SK-N-SH (cell line): ENCODE measurements around the gene TMEM116. TPM values are rescaled to one million over a fixed set of nuclear protein-coding genes. Genes with fewer than 3 reads are reported as not detected.

Experiments
- CTCF ChIA-PET: fragments of 300-600, 350-600 bp; formaldehyde crosslinking; extraction: SDS; loops from one replicate; lab custom pipeline; 2021; lab: Yijun Ruan, JAX
- POLR2A ChIA-PET: fragments of 350-600 bp; sonication (Branson Sonifier 250); formaldehyde crosslinking; extraction: SDS; loops from one replicate; lab custom pipeline; 2020; ENCODE audit warnings: antibody characterized with exemption, inconsistent platforms; lab: Yijun Ruan, JAX
- DNase-seq: peaks from one replicate; pipeline ENCODE4 v3.0.0; 2012
- H2AFZ ChIP-seq: fragments of 200-600 bp; sonication (generic); 2 replicates; pipeline ENCODE4 v1.8.1; 2016; ENCODE audit warnings: antibody characterized with exemption, mild to moderate bottlenecking, low read depth
- H3F3A ChIP-seq: fragments of 200-600 bp; sonication (generic); replicated peaks from 2 replicates; pipeline ENCODE3; 2016; ENCODE audit warnings: antibody characterized with exemption, mild to moderate bottlenecking; ENCODE audit not compliant: insufficient read depth
- H3K27ac ChIP-seq, 2 experiments: fragments of 200-500 bp in 1 of 2; fragments of 200-600 bp in 1 of 2; sonication (Bioruptor generic) in 1 of 2; sonication (generic), shearing (Covaris generic) in 1 of 2; 2 replicates each; pipeline versions ENCODE4 v1.5.1 to v1.6.1; 2014 to 2016; ENCODE audit warnings: low read depth in 2 of 2, inconsistent platforms in 1 of 2, low read length in 1 of 2, mild to moderate bottlenecking in 1 of 2, mixed read lengths in 1 of 2
- H3K27me3 ChIP-seq: fragments of 200-600 bp; sonication (generic), shearing (Covaris generic); 2 replicates; pipeline ENCODE4 v1.6.1; 2016; ENCODE audit warnings: mixed run types; ENCODE audit not compliant: insufficient read depth
- H3K36me3 ChIP-seq, 2 experiments: fragments of 200-500 bp in 1 of 2; fragments of 200-600 bp in 1 of 2; sonication (Bioruptor generic) in 1 of 2; sonication (generic) in 1 of 2; replicated peaks in 1 of 2; 2 replicates each; pipeline versions ENCODE3 to v1.5.1; 2014 to 2016; ENCODE audit warnings: low read length in 1 of 2, mild to moderate bottlenecking in 1 of 2; ENCODE audit not compliant: insufficient read depth in 2 of 2, control insufficient read depth in 1 of 2
- H3K4me1 ChIP-seq, 2 experiments: fragments of 200-500 bp in 1 of 2; fragments of 200-600 bp in 1 of 2; sonication (Bioruptor generic) in 1 of 2; sonication (generic), shearing (Covaris generic) in 1 of 2; 2 replicates each; pipeline versions ENCODE4 v1.5.1 to v1.6.1; 2014 to 2016; ENCODE audit warnings: low read depth in 1 of 2, low read length in 1 of 2, mixed run types in 1 of 2; ENCODE audit not compliant: insufficient read depth in 2 of 2, control insufficient read depth in 1 of 2
- H3K4me2 ChIP-seq: fragments of 200-600 bp; sonication (generic), shearing (Covaris generic); 2 replicates; pipeline ENCODE4 v1.6.1; 2017; ENCODE audit warnings: mixed run types
- H3K4me3 ChIP-seq, 2 experiments: fragments of 200-500 bp in 1 of 2; fragments of 200-600 bp in 1 of 2; sonication (Bioruptor generic) in 1 of 2; sonication (generic), shearing (Covaris generic) in 1 of 2; 2 replicates each; pipeline versions ENCODE4 v1.5.1 to v1.8.1; 2014 to 2016; ENCODE audit warnings: low read depth in 2 of 2, inconsistent platforms in 1 of 2, low read length in 1 of 2, mild to moderate bottlenecking in 1 of 2, mixed read lengths in 1 of 2, moderate library complexity in 1 of 2
- H3K79me2 ChIP-seq: fragments of 200-600 bp; sonication (generic); 2 replicates; pipeline ENCODE4 v1.8.1; 2017; ENCODE audit warnings: mild to moderate bottlenecking; ENCODE audit not compliant: insufficient read depth
- H3K9ac ChIP-seq: fragments of 200-600 bp; sonication (generic); 2 replicates; pipeline ENCODE4 v1.6.1; 2017; ENCODE audit warnings: mixed run types
- H3K9me2 ChIP-seq: fragments of 200-600 bp; sonication (generic); 2 replicates; pipeline ENCODE4 v1.6.1; 2017; ENCODE audit warnings: mixed run types
- H3K9me3 ChIP-seq: fragments of 200-600 bp; sonication (generic); 2 replicates; pipeline ENCODE4 v1.6.1; 2017; ENCODE audit warnings: mixed run types, mild to moderate bottlenecking, moderate library complexity
- H4K20me1 ChIP-seq: fragments of 200-600 bp; sonication (generic); 2 replicates; pipeline ENCODE4 v1.6.1; 2017; ENCODE audit warnings: mild to moderate bottlenecking, mixed run types; ENCODE audit not compliant: insufficient read depth
- EP300 ChIP-seq, 2 experiments: IDR thresholded peaks; 2 replicates each; pipeline versions ENCODE4 v1.4.0 to v1.6.1; 2012; ENCODE audit warnings: borderline replicate concordance in 1 of 2, low read depth in 1 of 2, low read length in 1 of 2
- FOXJ3 ChIP-seq: sonication (generic); formaldehyde crosslinking; IDR thresholded peaks from 2 replicates; pipeline ENCODE4 v1.5.1; 2020; ENCODE audit warnings: mild to moderate bottlenecking, missing genetic modification reagents
- FOXM1 ChIP-seq: IDR thresholded peaks from 2 replicates; pipeline ENCODE4 v1.4.0; 2012; ENCODE audit warnings: low read depth, mild to moderate bottlenecking
- GABPA ChIP-seq: IDR thresholded peaks from 2 replicates; pipeline ENCODE4 v1.4.0; 2012; ENCODE audit warnings: low read depth, mild to moderate bottlenecking
- JUND ChIP-seq: IDR thresholded peaks from 2 replicates; pipeline ENCODE4 v1.4.0; 2012
- MXI1 ChIP-seq: IDR thresholded peaks from 2 replicates; pipeline ENCODE4 v1.6.1; 2012; ENCODE audit warnings: mild to moderate bottlenecking, low read depth, low read length, improper control_type of control experiment
- POLR2AphosphoS5 ChIP-seq: IDR thresholded peaks from 2 replicates; pipeline ENCODE4 v1.6.1; 2012; ENCODE audit warnings: low read depth, low read length
- RAD21 ChIP-seq: IDR thresholded peaks from 2 replicates; pipeline ENCODE4 v1.6.1; 2012; ENCODE audit warnings: mild to moderate bottlenecking, low read length
- TAF1 ChIP-seq: IDR thresholded peaks from 2 replicates; pipeline ENCODE4 v1.6.1; 2012; ENCODE audit warnings: low read depth, mild to moderate bottlenecking, low read length, moderate library complexity, borderline replicate concordance
- YY1 ChIP-seq: IDR thresholded peaks from 2 replicates; pipeline ENCODE4 v1.4.0; 2012; ENCODE audit warnings: low read depth, mild to moderate bottlenecking
- WGBS: methylation state at CpG from one replicate; pipeline ENCODE4 v1.1.6; 2017; ENCODE audit warnings: low lambda C conversion rate; 5-methylcytosine and 5-hydroxymethylcytosine counted together
- polyA plus RNA-seq, 3 experiments: library from polyadenylated mRNA; depleted of rRNA; stranded (reverse); fragments of >200 nt; gene quantifications; 2 replicates each; pipeline ENCODE4 v1.2.3, GENCODE V29; 2012
- TF ChIP-seq, protein P1 (sequence below): fragments of 200-600 bp; sonication (generic); IDR thresholded peaks from 2 replicates; pipeline ENCODE4 v1.6.1; 2017; ENCODE audit warnings: antibody characterized with exemption, mild to moderate bottlenecking, moderate library complexity
- TF ChIP-seq, protein P2 (sequence below): IDR thresholded peaks from 2 replicates; pipeline ENCODE4 v1.4.0; 2012; ENCODE audit warnings: low read depth, borderline replicate concordance

TMEM116 gene
- polyA plus RNA-seq, 1 of the 3 experiments (the other 2 are of a cell fraction), result 7.9 TPM

DNA sequence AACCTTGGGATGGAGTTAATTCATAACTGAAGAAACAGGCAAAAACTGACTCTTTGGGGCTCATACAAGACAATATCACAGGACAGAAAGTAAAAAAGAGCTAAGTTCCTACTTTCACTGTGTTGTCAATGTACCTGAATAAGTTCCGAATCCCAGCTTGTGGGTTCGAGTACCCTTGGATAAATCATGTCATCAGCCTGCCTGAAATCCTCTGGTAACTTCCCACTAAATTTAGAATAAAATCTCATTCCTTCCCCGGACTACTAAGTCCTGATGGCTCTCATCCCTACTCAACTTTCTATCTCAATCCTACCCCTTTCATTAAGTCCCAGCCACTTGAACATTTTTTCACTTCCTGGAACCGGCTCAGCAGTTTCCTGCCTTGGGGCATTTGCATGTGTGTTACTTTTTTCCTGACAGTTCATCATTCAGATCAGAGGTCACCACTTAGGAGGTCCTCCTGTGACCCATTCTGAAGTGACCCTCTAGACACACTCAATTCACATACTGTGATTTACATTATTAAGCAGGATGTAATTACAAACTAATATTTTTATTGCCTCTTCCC lies 12.9 kb upstream of the TMEM116 start:
- peaks cover 0 to 3% of the 10 kb centered on the region in 2 experiments; a peak in 2 of 4 replicates for H3K4me1 ChIP-seq
- peaks cover 59 to 62% of the 10 kb centered on the region in 2 experiments for H3K36me3 ChIP-seq
- H3K9me2 ChIP-seq, result no peaks in the 10 kb centered on the region
- no peak overlapping the region for H3K4me2 ChIP-seq
- no peak overlapping the region; a peak in 1 of 4 replicates for H3K27ac ChIP-seq
- no peak overlapping the region for H3K9ac ChIP-seq
- H4K20me1 ChIP-seq, result peaks cover 3% of the 10 kb centered on the region; the same call in 1 of the 2 replicates
- TF ChIP-seq FOXM1 (no peak), POLR2AphosphoS5 (0 out of 2 replicates have a peak, but pooled peaks have one; percentile 23)
- peaks cover 17% of the 10 kb centered on the region for H3K79me2 ChIP-seq
- no peaks in the 10 kb centered on the region for H3K9me3 ChIP-seq
- H3K4me3 ChIP-seq, result no peak overlapping the region
- CTCF ChIA-PET, result interaction anchor here (1.1 kb wide), 1 partner anchor 10 kb away, joined by 3 read pairs; no protein-coding TSS in a partner anchor
- peaks cover 26% of the 10 kb centered on the region for H3F3A ChIP-seq
- H3K27me3 ChIP-seq, result no peaks in the 10 kb centered on the region
- H2AFZ ChIP-seq, result no peak overlapping the region
- no peak for DNase-seq
- POLR2A ChIA-PET, result interaction anchor here (1.3 kb wide), 1 partner anchor 12 kb away, joined by 4 read pairs; no protein-coding TSS in a partner anchor
- 78% methylated on average over 4 of the region's 4 CpGs for WGBS

DNA sequence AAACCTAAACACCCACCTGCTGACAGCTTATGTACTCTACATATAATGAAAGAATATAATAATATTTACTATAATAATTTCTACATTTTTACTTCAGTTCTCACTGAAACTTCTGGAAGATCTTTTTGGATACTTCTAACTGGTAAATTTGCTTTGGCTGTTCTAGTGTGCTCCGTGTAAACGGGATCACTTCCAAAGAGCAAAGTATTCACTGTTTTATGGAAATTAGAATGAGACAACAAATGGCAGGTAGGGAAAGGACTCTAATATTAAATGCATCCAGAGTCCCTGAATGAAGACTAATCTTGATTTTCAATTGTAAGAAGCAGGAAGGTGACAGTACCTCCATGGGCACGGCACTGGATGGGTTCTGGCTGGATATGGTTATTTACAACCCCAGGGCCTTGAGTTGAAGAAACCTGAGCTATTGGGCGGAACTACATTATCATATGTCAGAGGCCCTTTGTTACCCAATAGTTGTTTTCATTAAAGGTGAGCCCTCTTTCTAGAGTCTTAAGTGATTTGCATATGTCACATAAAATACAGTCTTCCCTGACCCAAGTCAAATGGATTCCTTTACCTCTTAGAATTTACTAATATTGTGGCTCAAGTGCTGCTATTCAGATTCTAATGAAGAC lies 10.9 kb upstream of the TMEM116 start:
- no peak overlapping the region for H2AFZ ChIP-seq
- DNase-seq, result no peak
- H3K4me3 ChIP-seq, result no peak overlapping the region
- H3F3A ChIP-seq, result peaks cover 34% of the 10 kb centered on the region
- H3K27me3 ChIP-seq, result no peaks in the 10 kb centered on the region
- no peak overlapping the region for H3K4me2 ChIP-seq
- H3K27ac ChIP-seq, result no peak overlapping the region
- H3K9ac ChIP-seq, result no peak overlapping the region
- H3K9me2 ChIP-seq, result no peaks in the 10 kb centered on the region
- ChIA-PET CTCF (interaction anchor here (1.4 kb wide), 1 partner anchor 10 kb away, joined by 7 read pairs; the partner anchor contains the start of genes ERP29 and TMEM116), POLR2A (interaction anchor here (1.2 kb wide), 1 partner anchor 10 kb away, joined by 3 read pairs; no protein-coding TSS in a partner anchor)
- H3K9me3 ChIP-seq, result no peaks in the 10 kb centered on the region
- H3K79me2 ChIP-seq, result peaks cover 36% of the 10 kb centered on the region
- H4K20me1 ChIP-seq, result peaks cover 14% of the 10 kb centered on the region
- peaks cover 56 to 59% of the 10 kb centered on the region in 2 experiments for H3K36me3 ChIP-seq
- TF ChIP-seq GABPA (no peak), EP300 (IDR thresholded peaks at IDR 0.05; ENCODE audit: borderline replicate concordance in 1 of 2, low read depth in 1 of 2, low read length in 1 of 2) (no peak), JUND (no peak), MXI1 (no peak), RAD21 (no peak), FOXJ3 (CRISPR knock-in tag) (no peak), YY1 (no peak), TAF1 (no peak)
- TF ChIP-seq, protein P1, sequence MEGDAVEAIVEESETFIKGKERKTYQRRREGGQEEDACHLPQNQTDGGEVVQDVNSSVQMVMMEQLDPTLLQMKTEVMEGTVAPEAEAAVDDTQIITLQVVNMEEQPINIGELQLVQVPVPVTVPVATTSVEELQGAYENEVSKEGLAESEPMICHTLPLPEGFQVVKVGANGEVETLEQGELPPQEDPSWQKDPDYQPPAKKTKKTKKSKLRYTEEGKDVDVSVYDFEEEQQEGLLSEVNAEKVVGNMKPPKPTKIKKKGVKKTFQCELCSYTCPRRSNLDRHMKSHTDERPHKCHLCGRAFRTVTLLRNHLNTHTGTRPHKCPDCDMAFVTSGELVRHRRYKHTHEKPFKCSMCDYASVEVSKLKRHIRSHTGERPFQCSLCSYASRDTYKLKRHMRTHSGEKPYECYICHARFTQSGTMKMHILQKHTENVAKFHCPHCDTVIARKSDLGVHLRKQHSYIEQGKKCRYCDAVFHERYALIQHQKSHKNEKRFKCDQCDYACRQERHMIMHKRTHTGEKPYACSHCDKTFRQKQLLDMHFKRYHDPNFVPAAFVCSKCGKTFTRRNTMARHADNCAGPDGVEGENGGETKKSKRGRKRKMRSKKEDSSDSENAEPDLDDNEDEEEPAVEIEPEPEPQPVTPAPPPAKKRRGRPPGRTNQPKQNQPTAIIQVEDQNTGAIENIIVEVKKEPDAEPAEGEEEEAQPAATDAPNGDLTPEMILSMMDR, result no peak
- TF ChIP-seq, protein P2, sequence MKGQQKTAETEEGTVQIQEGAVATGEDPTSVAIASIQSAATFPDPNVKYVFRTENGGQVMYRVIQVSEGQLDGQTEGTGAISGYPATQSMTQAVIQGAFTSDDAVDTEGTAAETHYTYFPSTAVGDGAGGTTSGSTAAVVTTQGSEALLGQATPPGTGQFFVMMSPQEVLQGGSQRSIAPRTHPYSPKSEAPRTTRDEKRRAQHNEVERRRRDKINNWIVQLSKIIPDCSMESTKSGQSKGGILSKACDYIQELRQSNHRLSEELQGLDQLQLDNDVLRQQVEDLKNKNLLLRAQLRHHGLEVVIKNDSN, result no peak
- 94% methylated on average over 4 of the region's 4 CpGs for WGBS
- peaks cover 3 to 8% of the 10 kb centered on the region in 2 experiments; a peak in 3 of 4 replicates for H3K4me1 ChIP-seq
